ENCODE results near the gene KCNQ4.

KCNQ4 gene

GRCh38 chr1:40783001-40783905, at the start of gene KCNQ4:
Gene KCNQ4 (plus strand): TSS chr1:40783787. CDS start chr1:40784094, 307 bp downstream.
- no peak for DNase-seq (ENCODE audit: low read depth)

GRCh38 chr1:40734882-40735628, 48.5 kb upstream of the KCNQ4 start:
- DNase-seq (ENCODE audit: low read depth): no peak

DNA sequence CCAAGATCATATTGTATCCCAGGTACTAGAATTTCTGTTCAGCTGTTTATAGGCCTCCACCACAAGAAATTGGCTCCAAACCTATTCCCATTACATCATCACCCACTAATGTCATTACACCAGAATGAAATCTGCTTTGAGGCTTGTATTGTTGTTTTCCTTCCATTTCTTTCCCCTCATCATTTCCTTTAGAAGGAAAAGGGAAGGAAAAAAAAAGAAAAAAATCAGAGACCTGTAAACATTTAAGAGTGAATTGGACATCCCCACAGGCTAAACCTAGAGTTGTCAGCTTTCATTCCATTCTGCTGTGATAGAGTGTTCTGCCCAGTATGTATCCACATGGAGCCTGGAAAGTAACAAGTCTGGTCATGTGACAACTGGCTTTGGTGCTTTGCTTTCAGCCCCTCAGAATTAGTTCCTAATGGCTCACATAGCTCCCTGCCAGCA, 47.5 kb upstream of the KCNQ4 start:
- DNase-seq (ENCODE audit: low read depth): no peak

DNA sequence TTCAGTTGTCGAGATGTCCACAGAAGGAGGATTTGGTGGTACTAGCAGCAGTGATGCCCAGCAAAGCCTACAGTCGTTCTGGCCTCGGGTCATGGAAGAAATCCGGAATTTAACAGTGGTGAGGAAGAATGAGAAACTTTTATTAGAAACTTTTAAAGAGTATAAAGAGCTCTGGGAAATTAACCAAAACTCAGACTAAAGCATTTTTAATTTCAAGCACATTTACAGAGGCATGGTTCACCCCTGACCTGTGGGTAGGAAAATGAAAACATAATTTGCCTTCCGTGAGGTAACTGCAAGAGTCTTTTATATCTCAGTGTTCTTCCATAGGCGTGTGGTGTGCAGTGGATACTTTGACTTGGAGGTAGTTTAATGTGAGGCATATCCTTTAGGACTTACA, 44.8 kb upstream of the KCNQ4 start:
- no peak for DNase-seq (ENCODE audit: low read depth)

DNA sequence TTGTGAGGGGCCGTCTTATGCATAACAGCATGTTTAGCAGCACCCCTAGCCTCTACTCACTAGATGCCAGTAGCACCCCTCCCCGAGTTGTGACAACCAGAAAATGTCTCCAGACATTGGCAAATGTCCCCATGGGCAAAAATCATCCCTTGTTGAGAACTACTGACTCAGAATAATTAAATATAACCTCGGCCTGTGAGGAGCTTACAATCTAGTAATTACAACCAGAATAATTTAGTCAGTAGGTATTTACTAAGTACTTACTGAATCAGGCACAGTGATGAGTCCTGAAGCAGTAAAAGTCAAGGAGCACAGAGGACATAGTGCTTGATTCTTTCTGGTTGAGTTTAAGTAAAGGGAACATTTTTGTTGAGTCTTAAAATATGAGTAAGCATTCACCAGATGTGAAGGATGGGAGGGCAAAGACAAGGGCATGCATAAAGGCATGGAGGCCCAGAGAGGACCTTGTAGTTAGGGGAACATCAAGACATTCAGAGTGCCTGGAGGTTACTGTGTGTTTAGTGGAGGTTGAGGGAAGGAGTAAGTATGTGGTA, 44.1 kb upstream of the KCNQ4 start:
- DNase-seq (ENCODE audit: low read depth): no peak

- DNase-seq (ENCODE audit: low read depth): no peak
Measured at GRCh38 chr1:40740039-40740996, 43.3 kb upstream of the KCNQ4 start.

GRCh38 chr1:40740997-40741736, 42.4 kb upstream of the KCNQ4 start:
- no peak for DNase-seq (ENCODE audit: low read depth)

DNA sequence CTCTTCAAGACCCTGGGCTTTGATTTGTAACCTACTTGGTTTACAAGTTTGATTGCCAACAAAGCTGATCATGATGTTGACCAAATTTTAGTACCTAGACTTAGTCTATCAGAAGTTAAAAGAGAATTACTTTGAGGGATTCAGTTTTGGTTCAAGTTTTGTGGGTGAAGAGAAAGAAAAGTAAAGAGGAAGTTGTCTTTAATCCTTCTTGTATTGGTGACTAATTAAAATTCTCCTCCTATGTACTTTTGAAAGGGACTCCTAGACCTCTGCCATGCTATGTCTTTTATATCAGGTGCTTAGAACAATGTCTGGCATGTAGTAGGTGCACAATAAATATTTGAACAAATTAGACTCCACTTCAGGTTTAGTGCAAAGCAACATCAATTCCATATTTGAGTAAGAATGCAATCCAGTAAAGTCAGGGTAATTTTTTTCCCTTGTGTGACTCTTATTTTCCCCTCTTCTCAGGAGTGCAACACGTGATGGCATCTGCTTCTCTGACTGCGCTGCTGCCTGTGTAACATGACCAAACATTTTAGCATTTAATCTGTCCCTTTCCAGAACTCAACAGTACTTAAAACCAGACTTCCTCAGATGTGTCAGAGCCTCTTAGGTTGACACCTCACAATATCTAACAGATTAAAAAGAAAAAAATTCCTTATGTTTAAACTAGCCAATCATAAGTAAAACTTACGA, 41.1 kb upstream of the KCNQ4 start:
- no peak for DNase-seq (ENCODE audit: low read depth)

DNA sequence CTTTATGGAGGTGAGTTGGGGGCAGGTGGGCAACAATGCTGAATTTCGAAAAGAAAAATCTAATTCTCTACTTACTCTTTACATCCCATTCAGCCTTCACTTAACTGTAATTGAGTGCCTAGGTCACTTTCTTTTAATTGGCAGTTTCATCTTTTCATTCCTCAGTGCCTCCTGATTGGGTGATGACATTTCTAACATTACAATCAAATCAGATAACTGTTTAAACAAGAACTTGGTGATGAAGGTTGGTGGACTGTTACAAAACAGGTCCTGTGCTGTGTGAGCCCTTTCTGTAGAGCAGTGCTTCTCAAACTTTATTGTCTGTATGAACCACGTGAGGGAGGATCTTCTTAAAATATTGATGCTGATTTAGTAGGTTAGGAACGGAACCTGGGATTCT, 40.1 kb upstream of the KCNQ4 start:
- no peak for DNase-seq (ENCODE audit: low read depth)

DNA sequence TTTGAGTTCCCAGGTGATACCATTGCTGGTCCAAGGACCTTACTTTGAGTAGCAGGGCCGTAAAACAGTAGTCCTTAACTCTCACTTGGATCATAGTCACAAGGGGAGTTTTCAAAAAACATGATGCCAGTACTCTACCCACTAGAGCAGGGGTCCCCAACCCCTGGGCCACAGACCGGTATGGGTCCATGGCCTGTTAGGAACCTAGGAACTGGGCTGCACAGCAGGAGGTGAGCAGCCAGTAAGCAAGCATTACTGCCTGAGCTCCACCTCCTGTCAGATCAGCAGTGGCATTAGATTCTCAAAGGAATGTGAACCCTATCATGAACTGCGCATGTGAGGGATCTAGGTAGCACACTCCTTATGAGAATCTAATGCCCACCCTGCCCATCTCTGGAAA, 39.7 kb upstream of the KCNQ4 start:
- DNase-seq (ENCODE audit: low read depth): no peak

DNA sequence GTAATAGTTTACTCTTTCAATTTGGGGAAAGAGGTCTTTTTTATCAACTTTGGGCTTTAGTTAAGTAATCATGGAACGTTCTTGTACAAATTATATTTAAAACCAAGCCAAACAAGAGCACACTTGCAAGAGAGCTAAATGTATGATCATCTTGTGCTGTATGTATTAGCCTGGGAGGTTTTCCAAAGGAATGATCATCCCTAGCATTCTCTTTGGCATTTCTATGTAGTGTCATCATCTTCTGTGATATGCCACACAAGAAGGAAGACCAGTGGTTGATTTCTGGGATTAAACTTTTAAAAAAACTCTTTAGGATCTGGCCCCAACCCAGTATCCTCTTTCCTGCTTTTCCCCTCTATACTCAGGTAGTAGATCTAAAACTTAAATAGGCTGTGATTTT, 38.4 kb upstream of the KCNQ4 start:
- DNase-seq (ENCODE audit: low read depth): no peak

DNA sequence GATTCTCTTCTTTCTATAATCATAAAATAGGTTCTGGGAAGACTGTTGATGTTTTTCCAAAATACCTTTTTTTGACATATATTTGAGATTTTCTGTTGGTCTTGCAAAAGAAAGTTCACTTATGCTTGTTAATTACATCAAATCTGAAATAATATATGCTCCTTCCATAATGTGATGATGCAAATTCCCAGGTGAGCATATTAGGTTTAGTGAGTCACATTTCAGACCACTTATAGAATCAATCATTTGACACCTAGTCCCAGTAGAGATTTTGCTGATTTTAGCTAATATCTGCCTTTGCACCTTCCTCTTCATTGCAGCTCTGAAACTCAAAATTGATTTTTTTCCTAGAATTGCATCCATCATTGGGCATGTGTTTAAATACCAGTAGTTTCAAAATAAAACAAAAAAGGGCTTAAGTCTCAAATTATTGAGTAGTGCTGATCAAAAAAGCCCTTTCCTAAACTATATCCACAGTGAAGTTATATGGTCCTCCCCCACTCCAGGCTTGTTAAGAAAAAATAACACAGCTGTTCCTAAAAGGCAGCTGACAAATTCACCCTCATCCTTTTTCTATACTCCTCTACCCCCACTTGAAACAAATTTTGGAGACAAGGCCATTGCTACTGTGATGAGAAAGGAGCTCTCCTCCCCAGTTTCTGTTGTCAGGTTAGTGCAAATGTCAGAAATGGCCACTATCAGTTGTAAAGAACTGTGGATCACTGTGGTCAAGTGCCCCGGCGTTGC, 37.1 kb upstream of the KCNQ4 start:
- no peak for DNase-seq (ENCODE audit: low read depth)

DNA sequence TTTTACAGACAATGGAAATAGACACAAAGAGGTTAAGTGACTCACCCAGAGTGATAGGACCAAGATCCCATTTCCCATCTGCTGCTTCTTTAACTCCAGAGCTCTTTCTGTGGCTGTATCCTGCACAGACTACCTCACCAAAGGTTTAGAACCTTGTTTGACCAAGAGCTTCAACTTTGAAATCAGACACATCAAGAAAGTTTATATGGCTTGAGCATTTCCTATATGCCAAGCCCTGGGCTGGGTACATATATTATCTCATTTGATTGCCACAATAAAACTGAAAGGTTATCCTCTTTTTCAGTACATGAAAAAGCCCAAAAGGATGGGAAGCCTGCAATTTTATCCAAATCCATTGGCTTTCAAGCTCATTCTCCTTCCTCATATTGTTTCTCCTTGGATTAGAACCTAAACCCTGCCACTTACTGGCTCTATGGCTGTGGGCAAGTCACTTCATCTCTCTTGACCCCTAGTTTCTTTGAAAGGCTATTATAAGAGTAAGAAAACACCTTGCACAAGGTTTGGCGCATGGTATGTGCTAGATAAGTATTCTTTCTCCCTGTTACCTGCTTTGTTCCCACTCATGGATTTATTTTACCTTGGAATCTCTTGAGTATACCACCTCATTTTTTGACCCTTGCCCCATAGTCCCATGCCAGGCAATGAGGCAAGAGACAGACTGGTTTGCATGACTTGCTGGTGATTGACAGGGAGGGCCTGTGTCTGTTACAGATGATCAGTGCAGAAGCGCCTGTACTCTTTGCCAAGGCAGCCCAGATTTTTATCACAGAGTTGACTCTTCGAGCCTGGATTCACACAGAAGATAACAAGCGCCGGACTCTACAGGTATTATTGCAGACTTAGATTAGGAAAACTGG, 34.5 kb upstream of the KCNQ4 start:
- DNase-seq (ENCODE audit: low read depth): no peak

DNA sequence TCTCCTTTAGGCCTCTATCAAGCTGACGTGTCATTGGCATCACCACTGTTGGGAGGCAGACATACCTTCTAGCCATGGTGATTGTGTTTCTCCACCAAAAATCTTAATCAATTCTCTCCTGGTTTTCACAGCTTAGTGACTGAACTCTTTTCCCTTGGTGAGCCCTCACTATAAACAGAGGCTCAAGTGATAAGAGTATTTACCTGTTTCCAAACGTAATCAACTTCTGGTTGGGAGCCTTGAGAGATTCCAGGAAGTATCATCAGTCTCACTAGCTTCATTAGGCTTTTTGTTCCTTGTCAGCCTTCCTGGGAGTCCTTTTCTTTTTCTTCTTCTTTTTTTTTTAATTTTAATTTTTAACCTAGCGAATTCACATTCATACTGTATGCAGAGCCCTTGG, 33.8 kb upstream of the KCNQ4 start:
- no peak for DNase-seq (ENCODE audit: low read depth)

GRCh38 chr1:40750451-40750908, 33.1 kb upstream of the KCNQ4 start:
- no peak for DNase-seq (ENCODE audit: low read depth)

DNA sequence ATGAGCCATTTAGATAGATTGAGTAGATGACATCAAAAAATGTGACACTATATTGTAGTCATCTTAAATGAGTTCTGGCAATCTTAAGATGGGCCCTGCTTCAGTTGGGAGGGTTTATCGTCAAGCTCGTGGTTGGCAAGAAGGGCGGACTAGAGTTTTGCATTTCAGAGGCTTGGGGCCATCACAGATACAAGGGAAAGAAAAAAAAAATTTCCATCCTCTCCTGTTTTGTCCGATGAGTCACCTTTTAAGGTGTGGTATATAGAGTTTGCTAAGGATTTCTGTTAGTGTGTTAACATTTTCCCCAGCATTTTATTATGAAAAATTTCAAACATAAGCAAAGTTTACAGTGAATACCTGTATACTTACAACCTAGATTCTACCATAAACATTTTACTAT, 31.8 kb upstream of the KCNQ4 start:
- no peak for DNase-seq (ENCODE audit: low read depth)

DNA sequence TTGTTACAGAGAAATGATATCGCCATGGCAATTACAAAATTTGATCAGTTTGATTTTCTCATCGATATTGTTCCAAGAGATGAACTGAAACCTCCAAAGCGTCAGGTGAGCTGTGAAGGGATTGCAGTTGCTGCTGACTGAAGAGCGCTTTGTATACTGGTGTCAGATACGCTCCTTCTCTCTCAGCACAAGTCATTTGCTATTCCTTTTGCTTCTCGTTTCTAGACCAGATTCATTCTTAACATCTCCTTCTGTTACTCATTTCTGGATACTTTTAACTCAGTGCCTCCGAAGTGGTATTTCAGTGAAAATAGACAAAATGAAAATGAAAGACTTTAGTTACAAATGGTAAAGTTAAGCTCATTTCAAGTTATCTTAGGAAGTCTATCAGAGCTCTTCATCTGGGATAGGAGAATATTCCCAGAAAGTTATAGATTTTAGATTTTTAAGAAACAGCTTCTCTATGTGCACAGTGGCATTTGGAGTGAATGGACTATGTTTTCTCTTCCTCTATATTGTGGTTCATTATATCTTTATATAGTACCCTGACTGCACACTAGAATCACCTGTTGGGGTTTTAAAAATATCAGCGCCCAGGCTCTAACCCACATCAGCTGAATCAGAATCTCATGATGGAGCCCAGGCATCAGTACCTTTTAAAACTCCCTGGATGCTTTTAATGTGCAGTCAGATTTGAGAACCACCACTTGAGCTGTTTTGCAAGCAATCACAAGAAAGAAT, 30.3 kb upstream of the KCNQ4 start:
- DNase-seq (ENCODE audit: low read depth): no peak

GRCh38 chr1:40754201-40754600, 29.4 kb upstream of the KCNQ4 start:
- DNase-seq (ENCODE audit: low read depth): no peak

All from stimulated activated CD8-positive, alpha-beta memory T cell treated with anti-CD3 and anti-CD28 coated beads, Interleukin-15, amount 100 ng/mL, for 1 hour (primary cell).